ENCODE results near the gene IGFLR1.

GRCh38 chr19:35753634-35754369, 11.6 kb upstream of the IGFLR1 start:
- no peak for TF ChIP-seq POLR2A (IDR thresholded peaks at IDR 0.05)
- TF ChIP-seq EP300 (IDR thresholded peaks at IDR 0.05): no peak
- no peak for TF ChIP-seq CTCF (IDR thresholded peaks at IDR 0.05)

Measured in tibial nerve (tissue), 4 donors.